Measurements from ENCODE around the gene CCDC152.
"Not testable (repeated sequence)": the region's sequence is repeated elsewhere in the genome, so short reads cannot be mapped to it uniquely, and the experiment has no call there.

Gene CCDC152

GRCh38 chr5:42812620-42813019 is 56.0 kb downstream of the CCDC152 start:
- DNase-seq (ENCODE audit: low read depth): no peak

GRCh38 chr5:42813533-42813932 is 56.9 kb downstream of the CCDC152 start:
- DNase-seq (ENCODE audit: low read depth): no peak

GRCh38 chr5:42816546-42816945 is 59.9 kb downstream of the CCDC152 start:
- DNase-seq (ENCODE audit: low read depth): not testable (repeated sequence)

GRCh38 chr5:42819745-42820144 is 63.1 kb downstream of the CCDC152 start:
- DNase-seq (ENCODE audit: low read depth): no peak

- no peak for DNase-seq (ENCODE audit: low read depth)
Measured at GRCh38 chr5:42822548-42822947, 65.9 kb downstream of the CCDC152 start.

- DNase-seq (ENCODE audit: low read depth): no peak
Measured at GRCh38 chr5:42824347-42824976, 67.8 kb downstream of the CCDC152 start.

GRCh38 chr5:42825422-42826148 is 69.0 kb downstream of the CCDC152 start:
- no peak for DNase-seq (ENCODE audit: low read depth)

- no peak for DNase-seq (ENCODE audit: low read depth)
Measured at GRCh38 chr5:42826757-42827515, 70.3 kb downstream of the CCDC152 start.

GRCh38 chr5:42828671-42829070 is 72.1 kb downstream of the CCDC152 start:
- DNase-seq (ENCODE audit: low read depth): no peak

- no peak for DNase-seq (ENCODE audit: low read depth)
Measured at GRCh38 chr5:42830924-42831323, 74.3 kb downstream of the CCDC152 start.

- DNase-seq (ENCODE audit: low read depth): no peak
Measured at GRCh38 chr5:42832060-42832459, 75.4 kb downstream of the CCDC152 start.

- no peak for DNase-seq (ENCODE audit: low read depth)
Measured at GRCh38 chr5:42836070-42836769, 79.6 kb downstream of the CCDC152 start.

GRCh38 chr5:42837601-42838000 is 81.0 kb downstream of the CCDC152 start:
- no peak for DNase-seq (ENCODE audit: low read depth)

GRCh38 chr5:42839196-42839595 is 82.6 kb downstream of the CCDC152 start:
- no peak for DNase-seq (ENCODE audit: low read depth)

- DNase-seq (ENCODE audit: low read depth): no peak
Measured at GRCh38 chr5:42840269-42840668, 83.7 kb downstream of the CCDC152 start.

GRCh38 chr5:42840842-42841567 is 84.4 kb downstream of the CCDC152 start:
- no peak for DNase-seq (ENCODE audit: low read depth)

GRCh38 chr5:42842921-42843641 is 86.5 kb downstream of the CCDC152 start:
- no peak for DNase-seq (ENCODE audit: low read depth)

GRCh38 chr5:42843675-42844292 is 87.2 kb downstream of the CCDC152 start:
- no peak for DNase-seq (ENCODE audit: low read depth)

- DNase-seq (ENCODE audit: low read depth): not testable (repeated sequence)
Measured at GRCh38 chr5:42844408-42844807, 87.8 kb downstream of the CCDC152 start.

- DNase-seq (ENCODE audit: low read depth): no peak
Measured at GRCh38 chr5:42848545-42848944, 91.9 kb downstream of the CCDC152 start.

- no peak for DNase-seq (ENCODE audit: low read depth)
Measured at GRCh38 chr5:42851481-42851880, 94.9 kb downstream of the CCDC152 start.

Data from ELR (cell line).